ENCODE measurements around the gene MYL7.
A peak's percentile ranks its signal among the peaks of the same experiment; 100 is the strongest.

MYL7 gene

GRCh38 chr7:44159824-44160630 lies 18.9 kb upstream of the MYL7 start:
- DNase-seq: peak in 1 of 2 donors; percentile 37
- TF ChIP-seq, protein P1, sequence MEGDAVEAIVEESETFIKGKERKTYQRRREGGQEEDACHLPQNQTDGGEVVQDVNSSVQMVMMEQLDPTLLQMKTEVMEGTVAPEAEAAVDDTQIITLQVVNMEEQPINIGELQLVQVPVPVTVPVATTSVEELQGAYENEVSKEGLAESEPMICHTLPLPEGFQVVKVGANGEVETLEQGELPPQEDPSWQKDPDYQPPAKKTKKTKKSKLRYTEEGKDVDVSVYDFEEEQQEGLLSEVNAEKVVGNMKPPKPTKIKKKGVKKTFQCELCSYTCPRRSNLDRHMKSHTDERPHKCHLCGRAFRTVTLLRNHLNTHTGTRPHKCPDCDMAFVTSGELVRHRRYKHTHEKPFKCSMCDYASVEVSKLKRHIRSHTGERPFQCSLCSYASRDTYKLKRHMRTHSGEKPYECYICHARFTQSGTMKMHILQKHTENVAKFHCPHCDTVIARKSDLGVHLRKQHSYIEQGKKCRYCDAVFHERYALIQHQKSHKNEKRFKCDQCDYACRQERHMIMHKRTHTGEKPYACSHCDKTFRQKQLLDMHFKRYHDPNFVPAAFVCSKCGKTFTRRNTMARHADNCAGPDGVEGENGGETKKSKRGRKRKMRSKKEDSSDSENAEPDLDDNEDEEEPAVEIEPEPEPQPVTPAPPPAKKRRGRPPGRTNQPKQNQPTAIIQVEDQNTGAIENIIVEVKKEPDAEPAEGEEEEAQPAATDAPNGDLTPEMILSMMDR (IDR thresholded peaks at IDR 0.05): no peak

GRCh38 chr7:44158873-44159631 lies 17.9 kb upstream of the MYL7 start:
- Histone ChIP-seq H3K27ac (no peak overlapping the region), H3K4me3 (no peak overlapping the region), H3K4me1 (no peaks in the 10 kb centered on the region), H3K27me3 (no peaks in the 10 kb centered on the region), H3K36me3 (no peaks in the 10 kb centered on the region), H3K9me3 (no peaks in the 10 kb centered on the region)
- TF ChIP-seq, protein P1 (IDR thresholded peaks at IDR 0.05): no peak
- peak in 1 of 2 donors; percentile 25 for DNase-seq
- intact Hi-C loops (cut with DNase I; ENCODE audit: low total_unique reads): no loop called here

More at GRCh38 chr7:44159824-44160630, 18.9 kb upstream of the MYL7 start:
- Histone ChIP-seq H3K27ac (no peak overlapping the region), H3K27me3 (no peaks in the 10 kb centered on the region), H3K9me3 (no peaks in the 10 kb centered on the region), H3K4me3 (no peak overlapping the region), H3K4me1 (no peaks in the 10 kb centered on the region), H3K36me3 (no peaks in the 10 kb centered on the region)
- intact Hi-C loops (cut with DNase I; ENCODE audit: low total_unique reads): no loop called here

DNA sequence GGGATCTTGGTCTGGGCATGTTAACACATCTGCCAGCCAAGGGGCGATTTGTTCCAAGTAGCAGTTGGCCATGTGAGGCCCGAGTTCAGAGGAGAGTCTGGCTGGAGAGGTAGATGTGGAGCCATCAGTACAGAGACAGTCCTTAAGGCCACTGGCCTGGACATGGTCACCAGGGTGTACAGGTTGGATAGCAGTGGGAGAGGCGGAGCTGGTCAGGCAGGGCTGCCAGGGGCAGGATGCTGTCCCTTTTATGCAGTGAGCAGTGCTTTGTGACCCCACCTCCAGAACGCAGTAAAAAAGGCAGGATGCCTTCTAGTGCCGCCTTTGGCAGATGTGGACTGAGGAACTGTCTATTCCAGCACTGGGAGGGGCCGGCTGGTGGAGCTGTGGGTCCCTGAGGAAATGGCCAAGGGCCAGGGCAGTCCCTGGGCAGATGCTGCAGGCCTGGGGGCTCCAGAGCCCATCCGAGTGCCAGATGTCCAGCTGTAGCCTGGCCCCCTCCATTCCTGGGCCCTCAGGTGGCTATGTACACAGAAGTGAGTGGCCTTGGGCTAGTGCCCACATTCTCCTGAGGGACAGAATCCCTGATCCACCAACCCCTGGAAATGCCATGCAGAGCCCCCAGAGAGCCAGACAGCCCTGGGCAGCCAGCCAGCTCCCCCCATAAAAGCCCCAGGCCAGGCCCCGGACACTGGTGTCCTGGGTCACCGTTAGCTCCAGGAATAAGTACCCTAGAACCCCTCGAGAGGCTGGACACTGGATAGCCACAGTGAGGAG lies 17.2 kb upstream of the MYL7 start:
- Histone ChIP-seq H3K4me3 (no peak overlapping the region), H3K27me3 (no peaks in the 10 kb centered on the region), H3K9me3 (no peaks in the 10 kb centered on the region), H3K27ac (no peak overlapping the region), H3K36me3 (no peaks in the 10 kb centered on the region), H3K4me1 (no peaks in the 10 kb centered on the region)
- DNase-seq: peak in 1 of 2 donors; percentile 60
- TF ChIP-seq, protein P1 (IDR thresholded peaks at IDR 0.05): no peak
- intact Hi-C loops (cut with DNase I; ENCODE audit: low total_unique reads): no loop called here

DNA sequence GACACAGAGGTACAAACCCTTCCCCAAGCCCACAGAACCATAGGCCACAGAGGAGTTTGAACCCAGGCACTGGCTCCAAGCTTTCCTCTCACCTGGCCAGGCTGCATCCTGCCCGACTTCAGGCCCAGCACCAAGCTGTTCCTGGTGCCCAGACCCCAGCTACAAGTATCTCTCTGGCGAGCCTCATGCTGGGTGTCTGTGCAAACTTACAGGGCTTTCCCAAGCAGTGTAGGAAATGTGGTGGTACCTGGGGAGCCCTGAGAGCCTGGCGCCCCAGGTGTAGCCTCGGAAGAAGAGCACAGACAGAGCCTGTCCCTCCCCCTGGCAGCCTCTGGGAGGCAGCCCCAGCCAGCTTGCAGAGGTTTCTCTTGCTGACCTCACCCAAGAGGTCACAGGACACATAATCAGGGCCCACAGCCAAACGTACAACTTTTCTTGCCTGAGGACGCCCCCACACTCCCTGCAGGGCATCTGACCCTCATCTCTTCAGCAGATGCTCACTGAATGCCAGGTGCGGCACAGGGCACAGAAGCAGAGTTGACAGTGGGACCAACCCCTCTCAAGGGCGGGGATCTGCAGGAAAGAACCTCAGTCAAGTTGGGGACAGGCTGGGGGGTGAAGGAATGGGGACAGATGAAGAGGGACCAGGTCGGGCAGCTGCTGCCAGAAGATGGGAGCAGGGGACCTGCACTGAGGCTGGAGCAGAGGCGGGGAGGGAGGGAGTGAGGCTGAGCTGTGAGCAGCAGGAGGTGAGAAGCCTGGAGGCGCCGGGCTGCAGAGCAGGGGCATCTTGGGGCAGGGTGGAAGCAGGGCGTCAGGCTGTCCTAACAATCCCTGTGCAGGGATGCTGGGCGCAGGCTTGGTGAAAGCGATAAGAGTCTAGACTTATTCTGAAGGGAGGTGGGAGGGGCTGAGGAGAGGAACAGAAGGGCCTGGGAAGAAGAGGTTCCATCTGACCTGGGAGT lies 16.3 kb upstream of the MYL7 start:
- H3K4me1 ChIP-seq: no peaks in the 10 kb centered on the region
- H3K27ac ChIP-seq: no peak overlapping the region
- no peaks in the 10 kb centered on the region for H3K36me3 ChIP-seq
- no peaks in the 10 kb centered on the region for H3K9me3 ChIP-seq
- peak in 1 of 2 donors; percentile 54 for DNase-seq
- TF ChIP-seq, protein P1 (IDR thresholded peaks at IDR 0.05): no peak
- intact Hi-C loops (cut with DNase I; ENCODE audit: low total_unique reads): no loop called here
- H3K27me3 ChIP-seq: no peaks in the 10 kb centered on the region
- H3K4me3 ChIP-seq: no peak overlapping the region
